ENCODE data around the gene FGFRL1. TPM values are rescaled to one million over a fixed set of nuclear protein-coding genes. Genes with fewer than 3 reads are reported as not detected.

The FGFRL1 gene
- total RNA-seq, 3 donors from 2014 or later = 19.8 to 40.0 (median 22.9) TPM

- H3K36me3 ChIP-seq = no peaks in the 10 kb centered on the region
- H3K9me3 ChIP-seq = no peaks in the 10 kb centered on the region
- H3K27ac ChIP-seq = no peak overlapping the region
- H3K4me1 ChIP-seq = peaks cover 0 to 2% of the 10 kb centered on the region in 2 donors
- intact Hi-C loops (cut with DNase I; ENCODE audit: low total_unique reads) = no loop called here
- DNase-seq (ENCODE audit: low spot score in 2 of 2) = peak in 1 of 2 donors; percentile 20
- peaks cover 0 to 40% of the 10 kb centered on the region in 2 donors for H3K27me3 ChIP-seq
- TF ChIP-seq CTCF (IDR thresholded peaks at IDR 0.05) (no peak), POLR2A (IDR thresholded peaks at IDR 0.05) (no peak), POLR2AphosphoS5 (IDR thresholded peaks at IDR 0.05) (no peak)
- H3K4me3 ChIP-seq = no peak overlapping the region
Measured at GRCh38 chr4:1061056-1061700, 49.8 kb downstream of the FGFRL1 start.

- peaks cover 0 to 36% of the 10 kb centered on the region in 2 donors for H3K27me3 ChIP-seq
- TF ChIP-seq POLR2AphosphoS5 (IDR thresholded peaks at IDR 0.05) (no peak), CTCF (IDR thresholded peaks at IDR 0.05) (no peak), POLR2A (IDR thresholded peaks at IDR 0.05) (no peak)
Measured at GRCh38 chr4:1061760-1062159, 50.3 kb downstream of the FGFRL1 start.

GRCh38 chr4:1062419-1062818, 51.0 kb downstream of the FGFRL1 start:
- no peaks in the 10 kb centered on the region for H3K9me3 ChIP-seq
- peaks cover 0 to 29% of the 10 kb centered on the region in 2 donors for H3K27me3 ChIP-seq
- TF ChIP-seq CTCF (IDR thresholded peaks at IDR 0.05) (no peak), POLR2A (IDR thresholded peaks at IDR 0.05) (no peak), POLR2AphosphoS5 (IDR thresholded peaks at IDR 0.05) (no peak)
- no peak overlapping the region for H3K4me3 ChIP-seq
- intact Hi-C loops (cut with DNase I; ENCODE audit: low total_unique reads) = no loop called here
- H3K36me3 ChIP-seq = no peaks in the 10 kb centered on the region
- H3K4me1 ChIP-seq = no peaks in the 10 kb centered on the region
- no peak for DNase-seq (ENCODE audit: low spot score in 2 of 2)
- H3K27ac ChIP-seq = no peak overlapping the region

More at GRCh38 chr4:1061760-1062159, 50.3 kb downstream of the FGFRL1 start:
- H3K9me3 ChIP-seq = no peaks in the 10 kb centered on the region
- intact Hi-C loops (cut with DNase I; ENCODE audit: low total_unique reads) = no loop called here
- no peaks in the 10 kb centered on the region for H3K4me1 ChIP-seq
- no peak overlapping the region for H3K4me3 ChIP-seq
- no peaks in the 10 kb centered on the region for H3K36me3 ChIP-seq
- no peak for DNase-seq (ENCODE audit: low spot score in 2 of 2)
- no peak overlapping the region for H3K27ac ChIP-seq

- intact Hi-C loops (cut with DNase I; ENCODE audit: low total_unique reads) = no loop called here
- TF ChIP-seq POLR2AphosphoS5 (IDR thresholded peaks at IDR 0.05) (no peak), CTCF (IDR thresholded peaks at IDR 0.05) (no peak), POLR2A (IDR thresholded peaks at IDR 0.05) (no peak)
Measured at GRCh38 chr4:1065732-1066131, 54.3 kb downstream of the FGFRL1 start.

GRCh38 chr4:1069394-1069793, 58.0 kb downstream of the FGFRL1 start:
- DNase-seq (ENCODE audit: low spot score in 2 of 2) = no peak
- H3K36me3 ChIP-seq = no peaks in the 10 kb centered on the region
- no peaks in the 10 kb centered on the region for H3K4me1 ChIP-seq
- no peaks in the 10 kb centered on the region for H3K27me3 ChIP-seq
- intact Hi-C loops (cut with DNase I; ENCODE audit: low total_unique reads) = no loop called here
- no peak overlapping the region for H3K27ac ChIP-seq
- no peak overlapping the region for H3K4me3 ChIP-seq
- H3K9me3 ChIP-seq = no peaks in the 10 kb centered on the region
- TF ChIP-seq POLR2AphosphoS5 (IDR thresholded peaks at IDR 0.05) (no peak), POLR2A (IDR thresholded peaks at IDR 0.05) (no peak), CTCF (IDR thresholded peaks at IDR 0.05) (no peak)

More at GRCh38 chr4:1065732-1066131, 54.3 kb downstream of the FGFRL1 start:
- no peaks in the 10 kb centered on the region for H3K36me3 ChIP-seq
- H3K4me1 ChIP-seq = no peaks in the 10 kb centered on the region
- H3K9me3 ChIP-seq = no peaks in the 10 kb centered on the region
- DNase-seq (ENCODE audit: low spot score in 2 of 2) = peak in 1 of 2 donors; percentile 30
- H3K27ac ChIP-seq = no peak overlapping the region
- peaks cover 0 to 11% of the 10 kb centered on the region in 2 donors for H3K27me3 ChIP-seq
- no peak overlapping the region for H3K4me3 ChIP-seq

All from breast epithelium (tissue), 4 donors.